GM19455 (cell line): Measurements from ENCODE around the gene MYLK.
"Not testable (repeated sequence)": the region's sequence is repeated elsewhere in the genome, so short reads cannot be mapped to it uniquely, and the experiment has no call there.

Experiments
- ATAC-seq: cut with Tn5 transposase; IDR thresholded peaks from one replicate; pipeline ENCODE4 v1.9.1; 2021; ENCODE audit not compliant: unreplicated experiment

MYLK gene

DNA sequence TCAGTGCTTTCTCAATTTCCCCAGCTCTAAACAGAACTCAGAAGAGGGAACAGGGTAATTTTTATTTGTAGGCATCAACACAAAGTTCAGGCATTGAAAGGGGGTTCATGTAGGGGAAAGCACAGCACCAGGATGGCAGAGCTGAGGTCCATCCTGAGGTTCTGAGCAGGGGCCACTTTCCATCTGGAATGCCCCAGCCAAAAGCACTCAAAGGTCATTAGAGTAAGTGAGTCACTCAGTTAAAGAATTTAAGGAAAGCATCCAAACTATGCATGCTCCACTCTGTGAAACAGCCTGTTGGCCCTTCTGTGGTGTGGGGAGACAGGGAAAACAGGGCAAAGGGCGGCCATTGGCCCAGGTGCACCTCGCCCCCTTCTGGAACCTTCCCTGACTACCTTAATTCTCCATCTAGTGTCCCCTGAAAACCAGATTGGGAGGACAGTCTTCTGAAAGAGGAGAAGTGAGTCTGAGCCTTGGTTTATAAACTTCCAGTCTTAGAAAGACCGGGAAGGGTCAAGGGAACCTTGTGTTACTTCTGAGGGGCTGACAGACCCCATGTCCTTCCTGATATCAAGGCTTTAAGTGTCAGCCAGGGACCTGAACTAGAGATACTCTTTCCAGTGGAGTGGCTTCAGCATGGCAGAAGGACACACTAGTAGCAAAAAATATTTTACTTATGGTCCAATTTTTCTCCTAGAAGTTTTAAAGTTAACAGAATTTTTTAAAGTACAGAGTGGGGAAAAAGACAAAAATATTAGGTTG lies 133.3 kb downstream of the MYLK start:
- ATAC-seq: no peak

DNA sequence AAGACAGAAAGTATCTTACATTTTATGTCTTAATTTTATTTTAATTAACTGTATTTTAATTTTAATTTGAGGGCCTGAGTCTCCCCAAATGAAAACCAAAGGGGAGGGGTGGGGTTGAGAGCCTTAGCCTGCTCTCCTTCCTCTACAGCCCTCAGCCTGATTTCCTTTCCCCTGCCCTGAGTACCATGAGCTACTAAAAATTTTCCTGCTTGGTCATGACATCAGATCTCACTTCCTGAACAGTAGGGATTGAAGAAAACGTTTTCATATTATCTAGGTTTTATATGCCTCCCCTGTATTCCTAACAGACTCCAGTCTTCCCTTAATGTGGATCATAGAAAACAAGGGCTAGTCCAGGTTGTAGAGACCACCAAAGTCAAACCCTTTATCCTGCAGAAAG lies 133.9 kb downstream of the MYLK start:
- ATAC-seq: no peak

DNA sequence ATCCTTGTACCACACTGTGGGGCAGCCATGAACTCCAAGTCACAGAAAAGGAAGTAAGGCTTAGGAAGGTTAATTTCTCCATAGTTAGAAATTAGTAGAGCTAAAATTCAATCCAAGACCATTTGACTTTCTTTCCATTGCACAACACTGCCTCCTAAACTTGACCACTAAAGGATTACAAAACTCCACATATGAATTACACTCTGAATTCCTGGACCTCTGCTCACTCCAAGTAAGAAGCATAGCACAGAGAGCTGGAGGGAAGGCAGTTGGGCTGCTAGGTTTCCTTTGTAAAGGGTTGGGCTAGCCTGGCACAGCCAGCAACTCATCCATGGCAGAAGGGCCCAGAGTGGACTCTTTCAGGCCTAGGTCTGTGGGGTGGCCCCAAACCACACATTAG lies 134.4 kb downstream of the MYLK start:
- no peak for ATAC-seq

DNA sequence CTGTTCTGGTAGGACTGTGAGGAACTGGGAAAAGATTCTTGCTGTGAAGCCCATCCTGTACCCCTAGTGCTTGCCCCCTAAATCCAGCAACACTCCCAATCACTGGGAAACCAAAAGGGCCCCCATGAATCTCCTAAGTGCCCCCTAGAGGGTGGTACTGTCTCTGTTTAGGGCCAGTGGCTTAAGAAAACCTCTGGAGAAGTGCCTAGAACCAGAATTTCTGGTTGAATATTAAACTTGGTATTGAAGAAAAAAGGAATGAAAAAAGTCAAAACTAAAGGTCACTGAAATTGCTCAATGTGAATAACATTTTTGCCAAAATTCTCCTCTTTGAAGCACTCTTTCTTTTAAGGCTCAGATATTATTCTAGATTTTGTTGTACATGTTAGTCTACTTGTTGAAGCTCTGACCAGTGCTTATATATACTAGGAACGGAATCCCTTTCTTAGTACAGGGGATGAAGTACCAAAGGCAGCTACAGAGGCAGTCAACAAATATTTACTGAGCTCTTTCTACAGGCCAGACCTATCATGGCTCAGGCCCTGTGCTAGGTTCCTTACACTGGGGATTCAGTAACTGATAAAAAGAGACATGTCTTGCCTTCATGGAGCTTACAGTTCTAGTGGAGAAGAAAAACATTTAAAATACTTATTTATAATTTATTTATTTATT lies 138.8 kb downstream of the MYLK start:
- ATAC-seq: no peak

DNA sequence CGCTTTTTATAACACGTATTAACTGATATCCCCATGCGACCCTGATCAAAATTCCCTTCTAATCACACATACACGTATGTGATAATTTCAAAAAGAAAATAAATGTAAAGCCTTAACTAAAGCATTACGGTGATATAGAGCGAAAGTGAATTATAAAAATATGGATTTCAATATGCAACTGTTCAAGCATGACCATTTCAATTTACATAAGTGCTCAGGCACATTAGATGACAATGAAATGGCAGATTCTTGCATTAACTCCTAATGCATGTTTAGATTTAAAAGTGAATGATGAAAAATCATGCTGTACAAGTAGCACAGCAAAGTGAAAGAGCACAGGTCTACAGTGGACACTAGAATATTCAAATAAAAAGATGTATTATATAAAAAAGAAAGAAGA lies 140.1 kb downstream of the MYLK start:
- ATAC-seq: no peak

DNA sequence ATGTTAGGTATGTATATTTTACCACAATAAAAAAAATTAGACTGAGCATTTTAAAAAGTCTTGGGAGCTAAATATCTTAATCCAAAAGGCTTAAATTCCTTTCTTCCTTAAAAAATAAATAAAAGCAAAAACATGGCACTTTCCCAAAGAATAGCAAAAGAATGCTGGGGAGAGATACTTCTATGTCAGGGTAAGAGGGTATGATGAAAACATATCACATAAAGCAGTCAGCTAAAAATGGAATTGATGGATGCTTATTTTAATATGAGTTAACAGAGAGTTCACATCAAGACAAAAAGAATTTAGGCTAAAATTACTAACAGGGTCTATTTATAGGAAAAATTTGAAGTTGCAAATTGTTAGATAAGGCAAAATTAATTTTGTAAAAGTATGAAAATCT lies 141.0 kb downstream of the MYLK start:
- ATAC-seq: no peak

DNA sequence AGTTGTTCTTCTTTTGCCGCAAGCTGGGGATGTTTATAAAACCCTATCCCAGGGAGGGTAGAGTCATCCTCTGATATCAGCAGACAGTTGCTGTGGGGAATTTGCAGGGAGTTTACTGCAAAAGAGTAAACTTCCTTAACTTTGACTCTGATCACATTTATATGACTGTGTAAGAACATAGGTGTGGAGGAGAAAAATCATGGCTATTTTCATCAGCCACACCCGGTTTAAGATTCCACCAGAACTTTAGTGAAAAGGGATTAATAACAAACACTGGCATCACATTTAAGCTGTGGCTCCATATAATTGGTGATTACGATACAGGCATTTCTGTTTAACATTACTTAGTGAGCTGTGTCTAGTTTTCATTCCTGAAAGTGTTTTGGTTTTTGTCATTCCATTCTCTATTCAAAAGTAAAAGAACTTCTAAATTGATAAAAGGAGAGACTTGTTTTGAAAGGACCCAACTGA lies 143.1 kb downstream of the MYLK start:
- no peak for ATAC-seq

DNA sequence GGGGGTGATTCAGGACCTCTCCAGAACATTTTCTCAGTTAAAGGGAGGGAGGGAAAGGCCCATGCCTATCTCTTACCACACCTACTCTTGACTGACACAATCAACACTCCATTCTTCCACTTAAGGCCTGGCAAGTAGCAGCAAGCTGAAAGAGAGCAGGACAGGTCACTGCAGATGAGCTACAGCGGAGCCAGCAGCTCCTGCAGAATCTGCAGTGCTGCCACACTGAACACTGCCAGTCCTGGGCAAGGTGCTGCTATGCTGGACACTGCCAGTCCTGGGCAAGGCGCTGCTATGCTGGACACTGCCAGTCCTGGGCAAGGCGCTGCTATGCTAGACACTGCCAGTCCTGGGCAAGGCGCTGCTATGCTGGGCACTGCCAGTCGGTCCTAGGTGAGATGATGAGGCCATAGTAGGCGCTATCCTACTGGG lies 143.7 kb downstream of the MYLK start:
- no peak for ATAC-seq

DNA sequence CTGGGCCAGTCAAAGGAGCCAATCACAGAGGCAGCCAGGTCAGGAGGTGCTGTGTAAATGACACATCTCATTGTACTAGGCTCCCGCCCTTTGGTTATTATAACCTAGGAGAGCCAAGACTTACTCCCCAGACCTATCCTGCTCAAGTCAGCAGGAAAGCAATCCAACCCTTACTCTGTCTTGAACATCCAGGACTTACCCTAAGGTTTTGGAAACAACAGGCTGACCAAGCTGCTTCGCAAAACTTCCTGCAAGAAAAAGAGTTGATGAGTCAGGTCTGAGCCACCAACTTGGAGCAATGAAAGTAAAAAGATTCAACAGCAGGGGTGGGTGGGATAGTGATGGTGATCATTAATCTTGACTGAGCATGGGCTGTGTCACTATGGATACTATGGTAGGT lies 144.4 kb downstream of the MYLK start:
- no peak for ATAC-seq

DNA sequence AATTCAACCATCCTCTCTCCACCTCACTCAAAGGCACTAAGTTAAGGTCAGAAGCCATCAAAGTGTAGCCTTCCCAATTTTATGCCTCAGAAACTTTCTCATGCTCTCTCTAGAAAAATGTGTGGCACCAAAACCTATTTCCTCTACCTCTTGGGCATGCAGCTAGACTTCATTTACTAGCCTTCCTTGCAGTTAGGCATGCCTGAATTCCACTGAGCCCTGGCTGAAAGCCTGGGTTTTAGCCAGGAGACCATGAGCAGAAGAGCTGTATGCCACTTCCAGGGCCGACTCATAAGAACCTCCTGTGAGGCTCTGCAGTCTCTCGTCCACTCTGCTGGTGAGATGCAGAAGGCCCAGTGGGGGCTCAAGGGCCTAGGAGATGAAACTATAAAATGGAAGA lies 145.0 kb downstream of the MYLK start:
- no peak for ATAC-seq

DNA sequence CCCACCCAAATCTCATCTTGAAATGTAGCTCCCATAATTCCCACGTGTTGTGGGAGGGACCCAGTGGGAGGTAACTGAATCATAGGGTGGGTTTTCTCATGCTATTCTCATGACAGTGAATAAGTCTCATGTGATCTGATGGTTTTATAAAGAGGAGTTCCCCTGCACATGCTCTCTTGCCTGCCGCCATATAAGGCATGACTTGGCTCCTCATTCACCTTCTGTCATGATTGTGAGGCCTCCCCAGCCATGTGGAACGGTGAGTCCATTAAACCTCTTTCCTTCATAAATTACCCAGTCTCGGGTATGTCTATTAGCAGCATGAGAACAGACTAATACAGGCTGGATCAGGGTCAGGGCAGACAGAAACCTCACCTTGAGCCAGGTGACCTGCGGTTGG lies 145.6 kb downstream of the MYLK start:
- not testable (repeated sequence) for ATAC-seq

DNA sequence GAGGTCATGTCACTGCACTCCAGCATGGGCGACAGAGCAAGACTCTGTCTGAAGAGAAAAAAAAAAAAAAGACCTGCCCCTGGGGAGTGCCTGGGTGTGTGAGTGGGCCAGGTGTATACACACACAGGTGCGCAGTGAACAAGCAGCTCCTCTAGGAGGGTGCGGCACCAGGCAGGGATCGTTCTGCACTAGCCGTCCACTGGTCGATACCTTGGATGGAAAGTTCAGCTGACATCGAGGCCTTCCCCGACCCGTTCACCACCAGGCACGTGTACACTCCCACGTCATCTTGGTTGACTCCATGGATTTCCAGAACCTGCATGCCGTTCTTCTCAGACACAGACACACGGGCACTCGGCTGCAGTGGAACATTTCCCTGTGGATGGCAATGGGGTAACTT lies 147.0 kb downstream of the MYLK start:
- ATAC-seq: no peak

DNA sequence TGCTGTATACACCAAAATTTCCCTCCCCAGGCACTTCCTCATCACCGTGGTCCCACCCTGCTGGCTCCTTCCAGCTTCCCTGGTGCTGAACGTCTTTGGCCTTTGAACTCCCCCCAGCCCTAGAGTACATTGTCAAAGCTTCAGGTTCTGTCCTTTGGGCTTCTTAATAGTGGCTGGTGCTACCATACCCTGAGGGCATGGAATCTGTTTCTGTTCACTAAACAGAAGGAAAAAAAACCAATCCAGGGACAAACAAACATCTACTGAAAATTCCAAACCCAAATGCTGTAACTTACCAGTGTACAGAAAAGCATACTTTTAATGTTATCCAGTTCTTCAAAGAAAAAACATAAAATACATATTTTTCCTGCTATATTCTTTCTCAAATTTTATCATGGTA lies 148.7 kb downstream of the MYLK start:
- ATAC-seq: no peak

DNA sequence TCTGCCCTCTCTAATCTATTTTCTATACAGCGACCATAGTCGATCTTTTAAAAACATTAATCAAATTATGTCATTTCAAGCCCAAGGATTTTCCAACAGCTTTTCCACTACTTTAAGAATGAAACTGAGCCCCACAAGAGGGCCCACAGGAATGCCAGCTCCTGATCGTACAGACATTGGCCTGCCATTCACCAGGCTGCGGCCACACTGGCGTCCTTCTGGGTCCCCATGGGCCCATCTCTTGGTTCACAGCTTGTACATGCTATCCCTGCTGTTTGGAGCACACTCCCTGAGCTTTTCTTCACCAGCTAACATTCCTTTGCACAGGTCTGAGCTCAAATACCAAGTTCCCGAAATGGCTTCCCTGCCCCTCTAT lies 149.6 kb downstream of the MYLK start:
- no peak for ATAC-seq

DNA sequence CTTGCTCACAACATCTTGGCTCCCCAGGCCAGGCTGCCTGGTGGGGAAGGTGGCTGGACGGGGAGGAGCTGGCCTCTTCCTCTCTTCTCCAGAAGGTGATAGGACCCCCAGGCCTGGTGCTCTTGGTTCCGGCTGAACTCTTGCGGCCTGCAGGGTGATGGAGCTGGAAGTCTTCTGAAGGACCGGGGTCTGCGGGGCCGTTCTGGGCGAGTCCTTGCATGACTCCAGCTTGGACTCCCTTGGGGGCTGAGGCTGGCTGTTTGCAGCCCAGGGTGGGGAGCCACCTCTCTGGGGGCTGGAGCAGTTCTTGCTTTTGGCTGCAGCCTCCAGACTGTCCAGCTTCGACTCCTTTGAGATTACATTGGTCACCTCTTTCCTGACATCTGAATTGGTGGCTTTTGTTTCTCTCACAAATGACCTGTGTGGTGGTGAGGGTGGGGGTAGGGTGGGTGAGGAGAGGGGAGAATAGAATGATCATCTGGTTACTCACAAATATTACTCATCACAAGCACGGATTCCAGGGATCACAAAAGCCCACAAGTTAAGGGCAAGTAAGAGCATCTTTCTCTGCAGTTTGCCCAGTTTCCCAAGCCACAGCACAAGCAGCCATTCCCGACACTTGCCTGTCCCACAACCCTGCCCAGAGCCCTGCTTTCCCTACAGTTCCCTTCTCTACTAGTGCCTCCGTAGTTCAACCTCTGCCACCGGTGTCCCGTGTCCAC lies 150.2 kb downstream of the MYLK start:
- no peak for ATAC-seq

DNA sequence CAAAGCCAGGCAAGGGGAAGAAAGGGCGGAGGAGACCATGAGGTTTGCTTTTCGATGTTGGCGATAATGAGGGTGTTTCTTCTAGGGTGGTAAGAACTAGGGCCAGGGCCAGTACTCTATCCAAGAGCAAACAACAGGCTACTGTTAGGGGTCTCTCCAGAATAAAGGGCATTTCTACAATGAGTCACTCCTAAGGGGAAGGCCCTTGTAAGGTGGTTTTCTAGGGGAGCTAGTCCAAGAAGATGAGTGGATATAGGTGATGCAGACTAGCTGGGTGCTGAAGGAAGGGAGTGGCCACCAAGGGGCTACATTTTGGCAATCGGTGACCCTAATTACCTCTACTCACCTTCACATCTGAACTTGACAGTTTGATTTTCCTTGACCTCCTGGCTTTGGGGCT lies 150.8 kb downstream of the MYLK start:
- no peak for ATAC-seq

DNA sequence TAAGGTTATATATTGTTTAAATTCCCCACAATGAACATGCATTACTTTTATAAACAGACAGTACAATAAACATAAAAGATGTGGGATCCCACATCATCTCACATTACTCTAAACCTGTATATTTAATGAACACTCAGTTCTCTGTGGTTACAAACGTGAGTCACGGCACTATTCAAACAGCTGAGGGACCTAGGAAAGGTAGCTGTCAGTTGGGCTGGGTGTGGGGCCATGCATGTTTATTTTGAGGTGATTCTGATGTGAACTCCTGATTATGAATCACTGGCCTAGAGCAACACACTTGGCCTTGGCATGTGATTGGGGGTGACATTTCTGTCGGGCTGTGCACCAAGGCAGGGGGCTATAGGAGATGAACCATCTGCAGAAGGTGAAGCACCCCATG lies 151.7 kb downstream of the MYLK start:
- no peak for ATAC-seq

DNA sequence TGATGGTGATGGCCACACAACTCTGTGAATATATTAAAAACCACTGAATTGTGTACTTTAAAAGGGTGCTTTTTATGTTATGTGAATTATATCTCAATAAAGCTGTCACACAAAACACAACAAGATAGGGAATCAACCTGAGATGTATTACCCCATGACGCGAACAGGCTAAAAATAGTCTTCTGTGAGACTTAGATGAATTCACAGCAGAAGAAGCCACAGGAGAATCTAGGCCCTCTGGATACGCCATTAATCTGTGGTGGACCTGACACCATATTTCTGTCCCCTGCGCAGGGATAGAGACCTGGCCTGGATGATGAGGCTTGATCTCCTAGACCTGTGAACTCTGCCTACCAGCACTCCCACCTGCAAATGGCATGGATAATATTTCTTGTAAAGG lies 153.3 kb downstream of the MYLK start:
- ATAC-seq: no peak

DNA sequence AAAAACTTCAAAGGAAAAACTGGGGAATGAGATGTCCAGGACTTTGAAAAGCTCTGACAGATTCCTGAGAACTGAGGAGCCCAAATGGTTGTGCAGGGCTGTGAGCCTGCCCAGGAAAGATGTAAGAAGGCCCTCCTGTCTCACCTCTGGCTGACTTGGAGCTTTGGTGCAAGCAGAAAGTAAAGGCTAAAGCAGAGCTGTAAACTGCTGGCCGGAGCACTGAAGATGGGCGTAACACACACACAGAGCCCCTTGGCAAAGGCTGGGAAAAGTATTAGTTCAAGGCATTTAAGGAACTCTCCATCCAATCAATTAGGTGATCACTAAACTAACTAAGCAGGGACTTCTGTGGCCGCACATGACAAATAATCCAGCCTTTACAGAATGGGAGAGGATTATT lies 155.1 kb downstream of the MYLK start:
- ATAC-seq: no peak

DNA sequence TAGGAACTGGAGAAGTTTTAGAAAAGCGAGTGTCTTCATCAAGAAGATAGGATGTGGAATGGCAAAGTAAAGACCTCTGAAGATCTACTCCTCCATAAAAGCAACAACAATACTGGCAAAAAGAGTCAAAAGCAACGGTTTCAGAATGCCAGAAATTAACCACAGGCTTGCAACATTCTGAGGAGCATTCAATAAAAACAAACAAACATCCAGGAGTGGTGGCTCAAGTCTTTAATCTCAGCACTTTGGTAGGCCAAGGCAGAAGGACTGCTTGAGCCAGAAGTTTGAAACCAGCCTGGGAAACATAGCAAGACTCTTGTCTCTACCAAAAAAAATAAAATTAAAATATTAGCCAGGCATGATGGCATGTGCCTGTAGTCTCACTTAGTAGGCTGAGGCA lies 156.1 kb downstream of the MYLK start:
- no peak for ATAC-seq

DNA sequence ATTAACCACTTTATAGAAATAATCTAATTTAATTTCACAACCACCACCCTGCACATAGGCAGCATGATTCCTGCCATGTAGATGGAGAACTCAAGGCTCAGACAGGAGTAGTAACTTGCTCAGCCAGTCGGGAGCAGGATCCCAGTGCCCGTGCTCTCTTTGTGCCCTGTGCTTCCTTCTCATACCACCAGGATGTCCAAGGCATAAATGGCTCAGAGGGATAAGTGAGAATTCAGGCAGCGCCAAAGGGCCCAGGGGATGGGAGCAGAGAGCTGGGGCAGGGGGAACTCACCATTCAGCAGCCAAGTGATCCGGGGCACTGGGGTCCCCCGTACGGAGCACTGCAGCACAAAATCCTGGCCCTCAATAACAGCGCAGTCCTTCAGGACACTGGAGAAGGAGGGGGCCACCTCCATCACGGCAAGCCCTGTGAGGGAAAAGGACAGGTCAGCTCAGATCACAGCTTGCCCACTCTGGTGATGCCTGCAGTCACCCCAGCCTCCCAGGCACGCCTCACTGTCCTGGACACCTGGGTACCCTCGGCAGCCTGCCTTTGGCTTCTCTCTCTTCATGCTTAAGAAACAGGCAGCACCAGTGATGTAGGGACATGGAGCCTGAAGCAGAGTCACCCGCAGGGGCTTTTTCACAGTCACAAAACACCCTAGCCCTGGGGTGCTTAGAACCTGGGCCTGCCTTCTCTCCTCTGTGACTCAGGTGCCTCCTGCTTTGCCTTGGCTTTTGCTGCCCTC lies 158.3 kb downstream of the MYLK start:
- ATAC-seq: no peak
